ENCODE results near the gene UBR3. TPM values are rescaled to one million over a fixed set of nuclear protein-coding genes. Genes with fewer than 3 reads are reported as not detected.
"Not testable (repeated sequence)": the region's sequence is repeated elsewhere in the genome, so short reads cannot be mapped to it uniquely, and the experiment has no call there.

UBR3 gene
- total and polyA plus RNA-seq, 4 donors, result 9.5 to 137 (median 25.7) TPM

GRCh38 chr2:169803480-169803879 lies 23.8 kb upstream of the UBR3 start:
- Histone ChIP-seq H3K27me3 (ENCODE audit: control insufficient read depth in 3 of 3, insufficient read depth in 3 of 3, low read length in 2 of 3) (no peaks in the 10 kb centered on the region), H3K27ac (ENCODE audit: low read depth in 1 of 2, low read length in 1 of 2) (no peak overlapping the region), H3K9ac (ENCODE audit: insufficient read depth in 1 of 2, low read length in 2 of 2) (no peak overlapping the region), H3K4me1 (ENCODE audit: control insufficient read depth in 5 of 5, insufficient read depth in 5 of 5, low read length in 5 of 5) (peaks cover 2 to 8% (median 6%) of the 10 kb centered on the region in 5 donors), H3K9me3 (ENCODE audit: control insufficient read depth in 4 of 4, insufficient read depth in 3 of 4, low read length in 3 of 4) (no peaks in the 10 kb centered on the region), H3K36me3 (ENCODE audit: control insufficient read depth in 4 of 4, insufficient read depth in 4 of 4, low read length in 4 of 4) (peaks cover 6 to 42% (median 22%) of the 10 kb centered on the region in 4 donors), H3K4me3 (no peak overlapping the region)
- no peak for ATAC-seq (ENCODE audit: insufficient read depth, low FRiP score)
- no peak for TF ChIP-seq CTCF (IDR thresholded peaks at IDR 0.05; ENCODE audit: control extremely low read depth, extremely low read depth)
- WGBS, 2 donors, result 93 to 95% methylated on average over 9 of the region's 9 CpGs
- no peak for DNase-seq

GRCh38 chr2:169806586-169806985 lies 20.7 kb upstream of the UBR3 start:
- ATAC-seq (ENCODE audit: insufficient read depth, low FRiP score), result no peak
- H3K9me3 ChIP-seq (ENCODE audit: control insufficient read depth in 4 of 4, insufficient read depth in 3 of 4, low read length in 3 of 4), result no peaks in the 10 kb centered on the region
- H3K27me3 ChIP-seq (ENCODE audit: control insufficient read depth in 3 of 3, insufficient read depth in 3 of 3, low read length in 2 of 3), result no peaks in the 10 kb centered on the region
- no peak overlapping the region for H3K4me3 ChIP-seq
- TF ChIP-seq CTCF (IDR thresholded peaks at IDR 0.05; ENCODE audit: control extremely low read depth, extremely low read depth), result no peak
- H3K4me1 ChIP-seq (ENCODE audit: control insufficient read depth in 5 of 5, insufficient read depth in 5 of 5, low read length in 5 of 5), result peaks cover 0 to 3% (median 0%) of the 10 kb centered on the region in 5 donors
- H3K9ac ChIP-seq (ENCODE audit: insufficient read depth in 1 of 2, low read length in 2 of 2), result no peak overlapping the region
- no peak overlapping the region for H3K27ac ChIP-seq (ENCODE audit: low read depth in 1 of 2, low read length in 1 of 2)
- peaks cover 8 to 48% (median 20%) of the 10 kb centered on the region in 4 donors for H3K36me3 ChIP-seq (ENCODE audit: control insufficient read depth in 4 of 4, insufficient read depth in 4 of 4, low read length in 4 of 4)
- DNase-seq, result no peak

GRCh38 chr2:169808221-169808620 lies 19.0 kb upstream of the UBR3 start:
- DNase-seq (no peak), ATAC-seq (ENCODE audit: insufficient read depth, low FRiP score) (no peak)
- Histone ChIP-seq H3K9ac (ENCODE audit: insufficient read depth in 1 of 2, low read length in 2 of 2) (no peak overlapping the region), H3K4me1 (ENCODE audit: control insufficient read depth in 5 of 5, insufficient read depth in 5 of 5, low read length in 5 of 5) (peaks cover 0 to 2% (median 0%) of the 10 kb centered on the region in 5 donors), H3K27me3 (ENCODE audit: control insufficient read depth in 3 of 3, insufficient read depth in 3 of 3, low read length in 2 of 3) (no peaks in the 10 kb centered on the region), H3K27ac (ENCODE audit: low read depth in 1 of 2, low read length in 1 of 2) (no peak overlapping the region), H3K36me3 (ENCODE audit: control insufficient read depth in 4 of 4, insufficient read depth in 4 of 4, low read length in 4 of 4) (peaks cover 9 to 46% (median 21%) of the 10 kb centered on the region in 4 donors), H3K9me3 (ENCODE audit: control insufficient read depth in 4 of 4, insufficient read depth in 3 of 4, low read length in 3 of 4) (no peaks in the 10 kb centered on the region), H3K4me3 (no peak overlapping the region)
- 83 to 92% methylated on average over 4 of the region's 4 CpGs for WGBS, 2 donors
- no peak for TF ChIP-seq CTCF (IDR thresholded peaks at IDR 0.05; ENCODE audit: control extremely low read depth, extremely low read depth)

GRCh38 chr2:169815849-169816248 lies 11.4 kb upstream of the UBR3 start:
- H3K4me1 ChIP-seq (ENCODE audit: control insufficient read depth in 5 of 5, insufficient read depth in 5 of 5, low read length in 5 of 5), result no peaks in the 10 kb centered on the region
- H3K36me3 ChIP-seq (ENCODE audit: control insufficient read depth in 4 of 4, insufficient read depth in 4 of 4, low read length in 4 of 4), result peaks cover 14 to 31% (median 19%) of the 10 kb centered on the region in 4 donors
- H3K9ac ChIP-seq (ENCODE audit: insufficient read depth in 1 of 2, low read length in 2 of 2), result no peak overlapping the region
- TF ChIP-seq CTCF (IDR thresholded peaks at IDR 0.05; ENCODE audit: control extremely low read depth, extremely low read depth), result no peak
- no peaks in the 10 kb centered on the region for H3K27me3 ChIP-seq (ENCODE audit: control insufficient read depth in 3 of 3, insufficient read depth in 3 of 3, low read length in 2 of 3)
- H3K9me3 ChIP-seq (ENCODE audit: control insufficient read depth in 4 of 4, insufficient read depth in 3 of 4, low read length in 3 of 4), result no peaks in the 10 kb centered on the region
- ATAC-seq (ENCODE audit: insufficient read depth, low FRiP score) (no peak), DNase-seq (no peak)
- WGBS, 2 donors, result 56 to 58% methylated on average over 1 of the region's 1 CpG
- no peak overlapping the region for H3K4me3 ChIP-seq
- H3K27ac ChIP-seq (ENCODE audit: low read depth in 1 of 2, low read length in 1 of 2), result no peak overlapping the region

- not testable (repeated sequence) for H3K9ac ChIP-seq (ENCODE audit: insufficient read depth in 1 of 2, low read length in 2 of 2); H3K9me3 ChIP-seq (ENCODE audit: control insufficient read depth in 4 of 4, insufficient read depth in 3 of 4, low read length in 3 of 4); H3K4me1 ChIP-seq (ENCODE audit: control insufficient read depth in 5 of 5, insufficient read depth in 5 of 5, low read length in 5 of 5); ATAC-seq (ENCODE audit: insufficient read depth, low FRiP score); H3K27me3 ChIP-seq (ENCODE audit: control insufficient read depth in 3 of 3, insufficient read depth in 3 of 3, low read length in 2 of 3); H3K27ac ChIP-seq (ENCODE audit: low read depth in 1 of 2, low read length in 1 of 2); DNase-seq; H3K4me3 ChIP-seq
- H3K36me3 ChIP-seq (ENCODE audit: control insufficient read depth in 4 of 4, insufficient read depth in 4 of 4, low read length in 4 of 4), result peaks cover 14 to 24% (median 16%) of the 10 kb centered on the region in 4 donors
Observed at GRCh38 chr2:169816961-169817360, 10.3 kb upstream of the UBR3 start.

- not testable (repeated sequence) for H3K4me3 ChIP-seq; DNase-seq; ATAC-seq (ENCODE audit: insufficient read depth, low FRiP score); H3K27ac ChIP-seq (ENCODE audit: low read depth in 1 of 2, low read length in 1 of 2); H3K27me3 ChIP-seq (ENCODE audit: control insufficient read depth in 3 of 3, insufficient read depth in 3 of 3, low read length in 2 of 3); H3K4me1 ChIP-seq (ENCODE audit: control insufficient read depth in 5 of 5, insufficient read depth in 5 of 5, low read length in 5 of 5); H3K9ac ChIP-seq (ENCODE audit: insufficient read depth in 1 of 2, low read length in 2 of 2); H3K9me3 ChIP-seq (ENCODE audit: control insufficient read depth in 4 of 4, insufficient read depth in 3 of 4, low read length in 3 of 4)
- WGBS, 2 donors, result 95 to 99% methylated on average over 6 of the region's 6 CpGs
- H3K36me3 ChIP-seq (ENCODE audit: control insufficient read depth in 4 of 4, insufficient read depth in 4 of 4, low read length in 4 of 4), result peaks cover 11 to 19% (median 16%) of the 10 kb centered on the region in 4 donors
Observed at GRCh38 chr2:169817369-169817768, 9.9 kb upstream of the UBR3 start.

Measured in lung (tissue), 12 donors.